Measurements from ENCODE around the gene PTPRE. TPM values are rescaled to one million over a fixed set of nuclear protein-coding genes. Genes with fewer than 3 reads are reported as not detected.

The PTPRE gene
- total RNA-seq, 6 donors from 2014 or later, result 49.9 to 89.2 (median 64.2) TPM

DNA sequence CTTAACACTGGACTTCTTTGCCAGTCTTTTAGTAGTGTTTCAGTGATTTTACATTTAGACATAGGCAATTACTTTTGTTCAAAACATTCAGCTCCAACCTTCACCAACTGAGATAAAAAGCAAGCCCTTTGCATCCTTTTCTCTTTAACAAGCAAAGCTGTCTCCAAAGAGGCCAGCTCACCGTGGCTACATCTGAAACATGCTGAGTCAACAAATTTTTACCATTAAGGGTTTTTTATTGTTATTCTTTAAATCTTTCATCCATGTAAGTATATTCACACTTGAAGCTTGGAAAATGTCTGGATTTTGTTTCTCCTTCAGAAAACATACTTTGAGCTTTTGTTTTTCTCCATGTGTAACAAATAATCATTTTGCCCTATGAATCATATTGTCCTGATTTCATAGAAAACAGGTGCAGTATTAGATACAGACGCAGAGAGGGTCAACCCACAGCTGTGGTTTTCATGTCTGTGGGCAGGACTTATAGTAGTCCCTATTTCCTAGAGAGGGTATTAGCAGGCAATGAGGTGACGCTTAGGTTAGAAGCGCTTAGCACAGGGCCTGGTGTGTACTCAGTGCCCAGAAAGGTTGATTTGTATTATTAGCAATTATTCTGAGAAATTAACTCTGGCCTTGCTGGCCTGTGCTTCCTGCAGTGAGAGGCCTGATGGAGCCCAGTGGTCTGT lies 119.9 kb downstream of the PTPRE start:
- ATAC-seq (ENCODE audit: low FRiP score in 2 of 2) (no peak), DNase-seq (no peak)
- Histone ChIP-seq H3K27ac (no peak overlapping the region), H3K36me3 (peaks cover 0 to 2% (median 0%) of the 10 kb centered on the region in 4 donors), H3K4me1 (no peaks in the 10 kb centered on the region), H3K4me3 (no peak overlapping the region), H3K27me3 (no peaks in the 10 kb centered on the region), H3K9me3 (no peaks in the 10 kb centered on the region)
- no peak for TF ChIP-seq POLR2AphosphoS5 (IDR thresholded peaks at IDR 0.05)
- no peak for TF ChIP-seq EP300 (IDR thresholded peaks at IDR 0.05)
- TF ChIP-seq POLR2A (IDR thresholded peaks at IDR 0.05), result no peak
- TF ChIP-seq CTCF (IDR thresholded peaks at IDR 0.05), result no peak
- WGBS, 2 donors, result 63 to 71% methylated on average over 4 of the region's 4 CpGs

GRCh38 chr10:128027306-128027705 lies 120.4 kb downstream of the PTPRE start:
- Histone ChIP-seq H3K4me1 (no peaks in the 10 kb centered on the region), H3K27me3 (no peaks in the 10 kb centered on the region), H3K4me3 (no peak overlapping the region), H3K9me3 (no peaks in the 10 kb centered on the region), H3K27ac (no peak overlapping the region), H3K36me3 (peaks cover 0 to 2% (median 0%) of the 10 kb centered on the region in 4 donors)
- TF ChIP-seq POLR2A (IDR thresholded peaks at IDR 0.05) (no peak), EP300 (IDR thresholded peaks at IDR 0.05) (no peak), CTCF (IDR thresholded peaks at IDR 0.05) (no peak), POLR2AphosphoS5 (IDR thresholded peaks at IDR 0.05) (no peak)
- DNase-seq (no peak), ATAC-seq (ENCODE audit: low FRiP score in 2 of 2) (no peak)
- WGBS, 2 donors, result 85 to 88% methylated on average over 8 of the region's 8 CpGs

GRCh38 chr10:128027822-128028507 lies 121.1 kb downstream of the PTPRE start:
- H3K36me3 ChIP-seq, result peaks cover 0 to 2% (median 0%) of the 10 kb centered on the region in 4 donors
- WGBS, 2 donors, result 96 to 97% methylated on average over 14 to 17 of the region's 17 CpGs
- H3K4me3 ChIP-seq, result no peak overlapping the region
- no peak for TF ChIP-seq POLR2A (IDR thresholded peaks at IDR 0.05)
- TF ChIP-seq EP300 (IDR thresholded peaks at IDR 0.05), result no peak
- TF ChIP-seq CTCF (IDR thresholded peaks at IDR 0.05), result no peak
- TF ChIP-seq POLR2AphosphoS5 (IDR thresholded peaks at IDR 0.05), result no peak
- DNase-seq (peak in 1 of 2 donors; percentile 51), ATAC-seq (ENCODE audit: low FRiP score in 2 of 2) (no peak)
- no peaks in the 10 kb centered on the region for H3K4me1 ChIP-seq
- H3K27ac ChIP-seq, result no peak overlapping the region
- H3K9me3 ChIP-seq, result no peaks in the 10 kb centered on the region
- H3K27me3 ChIP-seq, result no peaks in the 10 kb centered on the region

DNA sequence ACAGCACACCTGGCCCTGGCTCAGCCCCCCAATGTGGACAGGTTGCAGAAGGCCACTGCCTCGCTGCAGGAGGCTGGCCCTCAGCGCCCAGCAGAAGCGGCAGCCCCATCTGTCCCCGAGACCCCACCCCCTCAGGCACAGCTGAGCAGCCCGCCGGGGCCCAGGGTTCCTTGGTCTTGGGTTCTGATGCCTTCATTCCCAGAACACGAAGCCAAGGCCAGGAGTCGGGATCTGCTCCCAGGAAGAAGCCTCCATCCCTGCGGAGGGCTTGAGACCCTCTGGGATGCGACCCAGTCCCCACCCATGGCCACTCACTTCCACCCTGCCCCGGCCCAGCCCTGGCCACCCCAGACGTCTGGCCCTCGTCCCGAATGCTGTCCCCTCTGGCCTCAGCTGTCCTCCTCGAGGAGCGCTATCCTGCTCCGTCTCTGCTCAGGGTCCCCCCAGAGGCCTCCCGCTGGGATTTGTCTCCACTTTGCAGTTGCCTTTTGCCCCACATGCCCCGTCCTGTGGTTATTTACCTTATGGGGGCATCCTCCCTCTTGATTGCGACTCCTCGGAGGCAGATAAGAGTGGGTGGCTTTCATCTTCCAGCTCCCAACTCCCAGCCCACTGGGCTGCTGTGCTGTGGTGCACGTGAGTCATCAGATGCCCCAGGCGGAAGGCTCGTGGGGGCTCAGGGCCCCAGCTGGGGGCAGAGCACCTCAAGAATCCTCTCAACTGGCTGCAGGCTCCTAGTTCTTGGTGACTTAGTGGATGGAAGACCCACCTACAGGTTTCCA lies 121.8 kb downstream of the PTPRE start:
- peak in 1 of 2 donors; percentile 61 for DNase-seq
- WGBS, 2 donors, result 89 to 91% methylated on average over 14 to 23 of the region's 24 CpGs
- H3K9me3 ChIP-seq, result no peaks in the 10 kb centered on the region
- H3K4me3 ChIP-seq, result no peak overlapping the region
- H3K27ac ChIP-seq, result no peak overlapping the region
- no peak for TF ChIP-seq POLR2AphosphoS5 (IDR thresholded peaks at IDR 0.05)
- TF ChIP-seq EP300 (IDR thresholded peaks at IDR 0.05), result no peak
- no peak for TF ChIP-seq POLR2A (IDR thresholded peaks at IDR 0.05)
- no peak for TF ChIP-seq CTCF (IDR thresholded peaks at IDR 0.05)
- no peaks in the 10 kb centered on the region for H3K27me3 ChIP-seq
- no peak for ATAC-seq (ENCODE audit: low FRiP score in 2 of 2)
- H3K36me3 ChIP-seq, result peaks cover 0 to 2% (median 0%) of the 10 kb centered on the region in 4 donors
- no peaks in the 10 kb centered on the region for H3K4me1 ChIP-seq

Measured in upper lobe of left lung (tissue), 6 donors.